Upper lobe of right lung (tissue), 1 donor: Measurements from ENCODE around the gene USP34. TPM values are rescaled to one million over a fixed set of nuclear protein-coding genes. Genes with fewer than 3 reads are reported as not detected.
"Not testable (repeated sequence)": the region's sequence is repeated elsewhere in the genome, so short reads cannot be mapped to it uniquely, and the experiment has no call there.

Source experiments
- ATAC-seq: fragments of 200-7000 bp; cut with Tn5 transposase; one replicate; pipeline ENCODE4 v1.9.1; 2020; ENCODE audit warnings: mild to moderate bottlenecking, moderate library complexity
- DNase-seq: peaks from one replicate; pipeline ENCODE4 v3.0.0-alpha.2; 2020
- H3K27ac ChIP-seq: fragments of 200-600 bp; one replicate; pipeline ENCODE4 v1.8.0; 2022
- H3K27me3 ChIP-seq: fragments of 200-600 bp; one replicate; pipeline ENCODE4 v1.8.0; 2022; ENCODE audit warnings: mild to moderate bottlenecking
- H3K36me3 ChIP-seq: fragments of 200-600 bp; one replicate; pipeline ENCODE4 v1.8.0; 2022
- H3K4me1 ChIP-seq: fragments of 200-600 bp; one replicate; pipeline ENCODE4 v1.8.0; 2022
- H3K4me3 ChIP-seq: fragments of 200-600 bp; one replicate; pipeline ENCODE4 v1.8.0; 2022; ENCODE audit warnings: mild to moderate bottlenecking
- H3K9me3 ChIP-seq: fragments of 200-600 bp; one replicate; pipeline ENCODE4 v1.8.0; 2022
- CTCF ChIP-seq: fragments of 200-600 bp; IDR thresholded peaks from one replicate; pipeline ENCODE4 v1.8.0; 2022; ENCODE audit warnings: antibody characterized with exemption
- intact Hi-C: fragments of 100-400 bp; cut with DNase I; formaldehyde crosslinking; loops from one replicate; pipeline ENCODE4 v1.11.0; 2022
- total RNA-seq: library from RNA; stranded (reverse); fragmentation: NEBNext Ultra II Directional; extraction: Animal tissue kit (Norgen Biotek cat#: 25700); gene quantifications from one replicate; pipeline ENCODE4 v1.2.1, GENCODE V29; 2021
- donor health status: DM: no; HTN: yes; CAD: no; lungs with severe emphysema.

The USP34 gene
- total RNA-seq, 1 donor from 2014 or later, result 112 TPM

GRCh38 chr2:61158356-61158955 lies 312.4 kb downstream of the USP34 start:
- Histone ChIP-seq H3K9me3 (no peaks in the 10 kb centered on the region), H3K36me3 (peaks cover 10% of the 10 kb centered on the region), H3K27me3 (no peaks in the 10 kb centered on the region), H3K27ac (no peak overlapping the region), H3K4me3 (no peak overlapping the region), H3K4me1 (no peaks in the 10 kb centered on the region)
- TF ChIP-seq CTCF, result no peak
- intact Hi-C loops, result no loop called here
- DNase-seq, result no peak
- peak; percentile 85 for ATAC-seq

DNA sequence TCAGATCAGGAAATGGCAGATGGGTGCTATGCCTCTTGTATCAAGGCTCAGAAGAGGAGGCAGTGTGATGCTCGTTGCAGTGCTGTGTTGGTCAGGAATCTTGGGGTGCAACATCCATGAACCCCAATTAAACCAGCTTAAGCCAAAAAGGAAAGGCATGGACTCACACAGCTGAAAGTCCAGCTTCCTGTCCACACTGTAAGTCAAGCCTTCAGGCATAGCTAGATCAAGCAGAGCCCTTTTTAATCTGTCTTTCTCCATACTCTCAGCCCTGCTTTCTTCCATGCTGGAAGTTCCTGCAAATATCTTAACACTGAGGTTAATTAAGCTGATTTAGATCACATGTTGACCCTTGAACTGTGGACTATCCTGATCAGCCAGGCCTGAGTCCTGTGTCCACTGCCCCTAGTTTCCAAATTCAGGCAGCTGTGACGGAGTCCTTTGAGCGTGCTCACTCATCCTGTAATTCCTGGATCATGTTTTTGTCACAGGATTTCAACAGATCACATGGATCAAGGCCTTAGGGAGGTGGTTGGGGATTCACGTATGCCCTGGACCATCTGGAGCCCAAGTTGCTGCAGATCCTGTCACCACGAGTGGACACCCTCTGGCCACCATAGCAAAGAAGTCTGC lies 313.4 kb downstream of the USP34 start:
- H3K9me3 ChIP-seq, result no peaks in the 10 kb centered on the region

DNA sequence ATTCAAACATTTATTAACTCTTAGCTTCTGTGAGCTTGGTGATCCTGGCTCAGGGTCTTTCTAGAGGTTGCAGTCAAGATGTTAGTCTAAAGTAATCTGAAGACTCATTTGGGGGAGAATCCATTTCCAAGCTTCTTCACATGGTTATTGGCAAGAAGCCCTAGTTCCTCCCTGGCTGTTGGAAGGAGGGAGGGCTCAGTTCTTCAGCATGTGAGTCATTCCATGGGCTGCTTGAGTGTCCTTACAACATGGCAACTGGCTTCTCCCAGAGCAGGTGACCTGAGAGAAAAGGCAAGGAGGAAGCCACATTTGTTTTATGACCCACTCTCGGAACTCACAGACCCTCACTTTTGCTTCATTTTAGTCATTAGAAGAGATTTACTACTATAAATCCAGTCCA lies 319.5 kb downstream of the USP34 start:
- Histone ChIP-seq H3K4me3 (no peak overlapping the region), H3K4me1 (no peaks in the 10 kb centered on the region), H3K36me3 (peaks cover 11% of the 10 kb centered on the region), H3K9me3 (no peaks in the 10 kb centered on the region), H3K27me3 (no peaks in the 10 kb centered on the region), H3K27ac (no peak overlapping the region)
- no peak for TF ChIP-seq CTCF
- ATAC-seq (peak; percentile 43), DNase-seq (no peak)
- intact Hi-C loops, result no loop called here

More for the DNA sequence above, 313.4 kb downstream of the USP34 start:
- no peak for TF ChIP-seq CTCF
- Histone ChIP-seq H3K27me3 (no peaks in the 10 kb centered on the region), H3K4me1 (no peaks in the 10 kb centered on the region), H3K4me3 (no peak overlapping the region), H3K36me3 (peaks cover under 1% of the 10 kb centered on the region), H3K27ac (no peak overlapping the region)
- no peak for ATAC-seq
- no peak for DNase-seq
- intact Hi-C loops, result no loop called here

DNA sequence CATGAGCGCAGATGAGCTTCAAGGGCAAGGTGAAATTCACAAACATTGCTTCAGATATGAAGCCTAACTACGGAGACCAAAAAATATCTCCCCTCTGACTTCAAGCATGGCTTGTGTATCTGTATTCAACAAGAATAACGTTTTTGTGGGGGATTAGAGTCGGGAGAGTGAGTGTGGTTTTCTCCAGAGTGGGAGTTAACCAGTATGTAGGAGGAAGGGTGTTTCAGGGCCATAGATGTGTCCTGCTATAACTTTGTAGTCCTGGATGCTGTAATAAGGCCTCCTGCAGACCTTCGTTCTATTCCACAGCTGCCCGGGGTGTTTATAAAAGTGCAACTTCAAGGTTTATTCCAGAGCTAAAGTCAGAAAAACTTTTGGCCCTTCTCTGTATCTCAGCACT lies 321.8 kb downstream of the USP34 start:
- TF ChIP-seq CTCF, result no peak

GRCh38 chr2:61148091-61148490 lies 322.8 kb downstream of the USP34 start:
- H3K4me1 ChIP-seq, H3K27ac ChIP-seq, H3K9me3 ChIP-seq, intact Hi-C loops, ATAC-seq, DNase-seq, H3K4me3 ChIP-seq, H3K27me3 ChIP-seq: not testable (repeated sequence)
- peaks cover 11% of the 10 kb centered on the region for H3K36me3 ChIP-seq

More for the DNA sequence above, 321.8 kb downstream of the USP34 start:
- intact Hi-C loops, result no loop called here
- ATAC-seq (no peak), DNase-seq (no peak)
- H3K27me3 ChIP-seq, result no peaks in the 10 kb centered on the region
- H3K36me3 ChIP-seq, result peaks cover 11% of the 10 kb centered on the region
- peaks cover 7% of the 10 kb centered on the region for H3K4me1 ChIP-seq
- no peaks in the 10 kb centered on the region for H3K9me3 ChIP-seq
- no peak overlapping the region for H3K27ac ChIP-seq
- H3K4me3 ChIP-seq, result no peak overlapping the region

GRCh38 chr2:61145990-61146389 lies 324.9 kb downstream of the USP34 start:
- H3K36me3 ChIP-seq, result peaks cover 11% of the 10 kb centered on the region
- ATAC-seq (no peak), DNase-seq (no peak)
- H3K27ac ChIP-seq, result no peak overlapping the region
- H3K27me3 ChIP-seq, result no peaks in the 10 kb centered on the region
- H3K9me3 ChIP-seq, result no peaks in the 10 kb centered on the region
- intact Hi-C loops, result no loop called here
- H3K4me1 ChIP-seq, result peaks cover 7% of the 10 kb centered on the region
- H3K4me3 ChIP-seq, result peak overlapping the region; percentile 75
- TF ChIP-seq CTCF, result no peak
